OCI-M1 (cell line): ENCODE measurements around the gene MYO1E.

Experiments used
- DNase-seq: peaks from one replicate; lab custom pipeline; 2025; lab: John Stamatoyannopoulos, UW

Gene MYO1E

DNA sequence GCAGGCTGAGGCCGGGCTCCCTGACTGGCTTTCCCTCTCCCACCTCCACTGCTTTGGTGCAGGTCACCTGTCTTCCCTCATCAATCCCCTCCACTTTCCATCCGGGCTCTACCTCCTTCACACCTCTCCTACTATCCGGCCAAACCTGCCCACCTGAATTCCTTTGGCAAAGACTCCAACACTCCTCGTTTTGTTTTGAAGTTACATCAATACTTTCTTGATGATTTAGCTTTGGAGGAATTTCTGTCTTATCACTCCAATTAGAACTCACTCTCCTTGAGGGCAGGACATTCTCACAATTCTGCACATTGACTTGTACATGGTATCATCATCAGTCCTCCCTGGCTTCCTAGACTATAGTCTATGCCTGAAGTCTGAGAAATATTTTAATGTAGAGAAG, 145.7 kb downstream of the MYO1E start:
- no peak for DNase-seq

DNA sequence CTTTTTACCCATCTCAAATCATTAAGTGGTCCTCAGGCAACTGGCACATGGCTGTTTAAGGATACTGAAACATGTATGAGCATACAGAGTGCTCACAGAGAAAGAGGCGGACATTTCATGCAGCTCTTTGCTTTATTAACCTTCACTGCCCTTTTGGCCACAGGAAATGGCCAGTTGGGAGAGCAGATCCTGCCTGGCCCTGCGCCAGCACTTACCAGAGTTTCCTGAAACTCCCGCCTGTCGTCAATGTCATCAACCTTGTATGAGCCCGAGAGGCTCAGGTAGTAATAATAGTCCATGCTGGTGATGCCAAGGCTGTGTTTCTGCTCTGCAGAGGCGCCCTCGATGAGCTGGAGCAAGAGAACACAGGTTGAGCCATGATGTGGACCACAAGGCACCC, 148.2 kb downstream of the MYO1E start:
- no peak for DNase-seq

DNA sequence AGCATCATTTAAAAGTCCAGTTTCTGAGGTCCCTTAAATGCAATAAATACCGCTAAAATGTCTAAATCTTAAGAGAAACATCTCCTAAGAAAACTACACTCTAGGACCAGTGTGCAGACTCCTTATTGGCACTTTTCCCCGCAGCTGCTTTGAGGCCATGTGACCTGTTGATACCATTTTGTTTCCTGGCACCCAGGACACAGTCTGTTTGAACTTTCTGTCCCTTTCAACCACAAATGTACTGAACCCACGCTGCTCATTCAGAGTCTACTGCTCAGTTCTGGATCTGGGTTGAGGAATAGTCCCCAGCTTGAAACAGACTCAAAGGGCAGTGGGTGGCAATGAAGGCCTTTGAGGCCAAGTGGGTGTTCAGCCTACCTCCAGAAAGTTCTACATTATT, 148.9 kb downstream of the MYO1E start:
- no peak for DNase-seq

DNA sequence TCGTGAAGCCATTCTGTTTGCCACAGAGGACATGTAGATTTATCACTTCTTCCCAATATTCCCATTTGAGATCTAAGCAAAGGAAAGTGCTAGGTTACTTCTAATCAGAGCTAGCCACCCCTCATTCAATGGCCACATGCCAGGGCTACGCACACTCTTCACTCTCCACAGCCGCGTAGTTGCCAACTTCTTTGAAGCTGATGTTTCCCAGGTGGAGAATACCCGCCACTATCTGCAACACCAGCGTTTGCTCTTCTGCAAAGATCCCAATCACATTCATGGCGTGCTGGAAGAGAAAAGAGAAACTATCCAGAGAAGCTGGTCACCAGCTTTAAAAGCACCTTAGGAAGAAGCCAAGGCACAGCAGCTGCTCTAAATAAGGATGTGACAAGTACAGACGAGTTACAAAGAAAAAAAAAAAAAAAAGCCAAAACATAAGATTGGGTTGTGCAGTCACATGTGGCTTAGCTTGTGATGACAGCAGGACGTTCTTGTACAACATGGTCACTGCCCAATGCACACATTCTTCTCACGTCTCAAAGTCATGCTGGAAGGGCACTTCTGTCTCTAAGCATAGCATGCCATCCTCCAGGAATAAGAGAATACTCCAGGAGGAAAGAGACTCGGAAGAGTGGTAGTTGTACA, 149.6 kb downstream of the MYO1E start:
- DNase-seq: no peak

DNA sequence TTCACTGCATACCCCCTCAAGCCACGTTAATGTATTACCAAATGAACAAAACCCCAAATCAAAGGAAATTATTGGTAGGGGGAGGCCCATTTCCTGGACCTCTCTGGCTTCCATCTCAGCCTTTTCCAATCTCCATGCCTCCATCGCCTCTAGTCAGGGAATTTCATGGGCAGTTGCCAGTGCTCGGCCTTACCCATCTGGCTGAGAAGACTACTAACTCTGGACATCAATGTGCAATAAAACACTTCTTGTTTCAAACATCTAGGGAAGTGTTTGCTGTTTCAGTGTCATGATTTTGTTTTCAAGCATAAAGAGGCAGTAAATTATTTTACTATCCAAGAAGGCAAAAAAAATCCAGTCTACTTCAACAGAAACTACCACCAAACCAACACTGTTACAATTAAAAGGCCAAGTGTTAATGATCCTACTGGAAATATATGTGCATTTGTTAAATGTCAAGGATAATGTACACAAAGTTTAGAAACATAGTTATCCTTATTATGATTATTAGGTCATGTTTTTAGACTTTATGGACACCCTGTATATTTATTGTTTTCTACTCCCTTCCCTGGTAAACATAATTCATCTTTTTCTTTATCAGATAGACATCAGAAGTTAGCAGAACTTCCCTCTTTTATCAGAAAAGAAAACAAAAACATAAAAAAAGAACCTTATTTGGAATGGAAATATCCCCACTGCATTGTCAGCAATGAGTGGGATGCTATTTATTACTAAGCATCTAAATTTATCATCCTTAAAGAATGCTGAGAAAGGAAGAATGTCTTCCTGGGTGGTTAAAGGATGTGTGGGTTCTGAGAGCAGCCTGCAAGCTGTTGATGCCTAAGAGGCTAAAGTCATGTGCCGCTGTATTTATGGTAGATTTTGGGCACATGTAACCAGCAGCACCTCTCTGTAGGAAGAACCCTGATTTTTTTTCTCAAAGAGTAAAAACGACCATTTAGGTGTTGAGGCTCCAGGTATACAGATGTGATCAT, 150.9 kb downstream of the MYO1E start:
- no peak for DNase-seq

DNA sequence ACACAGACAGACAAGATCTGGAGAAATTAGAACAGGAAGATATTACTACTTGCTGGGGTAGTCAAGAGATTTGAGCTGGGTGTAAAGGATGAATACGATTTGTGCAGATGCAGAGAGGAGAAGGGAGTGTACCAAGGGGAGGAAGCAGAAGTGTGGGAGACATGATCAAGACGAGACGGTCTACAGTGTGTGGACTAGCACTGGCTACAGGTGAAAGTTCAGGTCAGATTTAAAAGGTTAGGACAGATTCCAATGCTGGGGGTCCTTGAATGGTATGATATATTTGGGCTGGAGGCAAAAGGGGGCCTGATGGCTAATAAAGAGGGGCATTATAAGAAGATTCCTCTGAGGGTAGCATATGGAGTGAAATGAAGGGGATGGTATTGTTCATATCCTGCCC, 154.0 kb downstream of the MYO1E start:
- no peak for DNase-seq

DNA sequence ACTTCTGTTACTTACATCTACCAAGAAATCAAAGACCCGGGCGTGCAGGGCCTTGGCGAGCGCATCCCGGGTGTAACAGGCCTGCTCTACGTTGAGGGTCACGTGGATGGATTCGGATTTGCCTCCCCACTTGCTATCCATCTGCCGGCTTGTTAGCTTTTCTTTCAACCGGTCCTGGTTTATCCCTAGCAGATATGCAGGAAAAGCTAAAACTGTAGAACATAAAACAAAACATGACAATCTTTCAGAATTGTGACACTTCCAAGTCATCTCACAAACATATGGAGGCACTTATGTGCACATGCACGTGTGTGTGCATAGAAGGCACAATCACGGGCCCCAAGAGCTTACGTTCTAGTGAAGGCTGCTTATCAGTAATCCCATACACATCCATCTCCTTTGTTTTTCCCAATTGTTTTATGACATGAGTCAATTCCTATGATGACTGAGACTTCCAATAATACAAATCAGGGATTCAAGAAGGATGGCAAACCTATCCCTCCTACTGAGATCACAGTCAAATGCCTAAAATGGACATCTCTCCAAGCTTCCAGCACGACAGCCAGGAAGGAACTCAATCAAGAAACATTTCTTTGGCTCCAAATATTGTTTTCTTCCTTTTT, 154.7 kb downstream of the MYO1E start:
- DNase-seq: no peak

DNA sequence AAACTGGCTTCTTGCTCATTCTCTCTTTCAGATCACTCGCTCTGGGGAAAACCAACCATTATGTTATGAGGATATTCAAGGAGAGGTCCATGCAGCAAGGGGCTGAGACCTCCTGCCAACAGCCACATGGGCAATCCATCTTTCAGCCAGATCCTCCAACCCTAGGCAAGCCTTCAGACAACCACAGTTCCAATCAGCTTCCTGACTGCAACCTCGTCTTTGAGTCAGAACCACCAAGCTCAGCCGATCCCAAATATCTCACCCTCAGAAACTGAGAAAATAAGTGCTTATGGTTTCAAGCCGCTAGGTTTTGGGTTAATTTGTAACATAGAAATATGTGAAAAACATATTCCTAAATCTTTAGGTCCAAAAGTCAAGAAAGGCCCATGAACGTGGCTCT, 155.8 kb downstream of the MYO1E start:
- no peak for DNase-seq

DNA sequence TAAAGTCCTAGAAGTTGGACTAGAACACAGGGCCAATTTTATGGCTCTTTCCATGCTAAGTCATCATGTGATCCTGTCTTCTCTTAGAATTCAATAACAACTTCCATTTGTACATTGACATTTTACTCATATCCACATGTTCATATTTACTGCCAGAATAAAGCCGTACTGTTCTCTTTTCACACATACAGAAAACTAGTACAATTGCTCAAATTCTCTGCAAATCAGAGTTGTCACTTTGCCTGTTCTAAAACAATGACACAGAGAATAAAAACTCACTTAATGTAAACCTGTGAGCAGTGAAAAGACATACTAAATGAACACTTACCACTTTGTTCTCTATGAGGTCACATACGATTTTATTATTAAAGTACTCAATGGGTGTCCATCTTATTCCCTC, 162.5 kb downstream of the MYO1E start:
- no peak for DNase-seq

DNA sequence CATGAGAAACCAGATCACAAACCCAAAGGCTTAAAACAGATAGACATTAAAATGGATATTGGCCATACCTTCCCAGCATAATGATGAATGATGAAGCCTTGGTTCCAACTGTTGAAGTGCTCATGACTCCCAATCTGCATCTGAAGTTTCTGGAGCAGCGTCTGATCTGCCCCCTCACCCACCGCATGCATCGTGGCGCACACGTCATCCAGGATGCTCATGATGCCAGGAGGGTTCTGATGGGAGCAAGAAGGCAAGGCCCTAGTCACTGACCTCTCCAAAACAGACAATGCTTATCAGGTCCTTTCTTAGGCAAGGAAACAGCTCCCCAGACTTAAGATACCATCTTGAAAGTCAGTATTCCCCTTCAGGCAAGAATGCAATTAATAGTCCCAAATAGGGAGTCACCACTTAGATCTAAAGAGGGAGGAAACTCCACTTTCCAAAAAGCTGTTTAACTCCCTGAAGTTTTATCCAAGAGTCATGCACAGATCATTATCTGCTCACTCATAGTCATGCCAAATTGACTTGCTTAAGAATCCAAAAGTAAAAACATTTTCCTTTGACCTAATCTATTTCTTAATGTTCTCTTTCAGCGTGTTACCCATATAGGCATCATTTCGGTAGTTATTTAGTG, 163.9 kb downstream of the MYO1E start:
- DNase-seq: no peak

DNA sequence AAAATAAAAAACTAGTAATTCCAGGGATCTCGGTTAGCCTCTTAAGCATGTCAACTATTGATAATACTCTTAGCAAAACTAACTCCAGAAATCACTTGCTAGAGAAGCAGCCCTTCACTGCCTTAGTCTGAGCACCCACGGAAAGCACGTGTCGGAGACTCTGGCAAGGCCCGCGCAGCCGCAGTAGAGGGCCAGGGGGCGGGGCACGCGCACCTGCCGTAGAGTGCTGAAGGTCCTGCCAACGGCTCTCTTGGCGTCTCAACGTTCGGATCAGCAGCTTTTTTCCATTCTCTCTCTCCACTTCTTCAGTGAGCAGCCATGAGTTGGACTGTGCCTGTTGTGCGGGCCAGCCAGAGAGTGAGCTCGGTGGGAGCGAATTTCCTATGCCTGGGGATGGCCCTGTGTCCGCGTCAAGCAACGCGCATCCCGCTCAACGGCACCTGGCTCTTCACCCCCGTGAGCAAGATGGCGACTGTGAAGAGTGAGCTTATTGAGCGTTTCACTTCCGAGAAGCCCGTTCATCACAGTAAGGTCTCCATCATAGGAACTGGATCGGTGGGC, 166.0 kb downstream of the MYO1E start, which contains the start of gene LDHAL6B:
LDHAL6B (plus strand) TSS at position 221 of the 561 bp plus-strand sequence; CDS start at position 319, 98 bp downstream.
- no peak for DNase-seq

DNA sequence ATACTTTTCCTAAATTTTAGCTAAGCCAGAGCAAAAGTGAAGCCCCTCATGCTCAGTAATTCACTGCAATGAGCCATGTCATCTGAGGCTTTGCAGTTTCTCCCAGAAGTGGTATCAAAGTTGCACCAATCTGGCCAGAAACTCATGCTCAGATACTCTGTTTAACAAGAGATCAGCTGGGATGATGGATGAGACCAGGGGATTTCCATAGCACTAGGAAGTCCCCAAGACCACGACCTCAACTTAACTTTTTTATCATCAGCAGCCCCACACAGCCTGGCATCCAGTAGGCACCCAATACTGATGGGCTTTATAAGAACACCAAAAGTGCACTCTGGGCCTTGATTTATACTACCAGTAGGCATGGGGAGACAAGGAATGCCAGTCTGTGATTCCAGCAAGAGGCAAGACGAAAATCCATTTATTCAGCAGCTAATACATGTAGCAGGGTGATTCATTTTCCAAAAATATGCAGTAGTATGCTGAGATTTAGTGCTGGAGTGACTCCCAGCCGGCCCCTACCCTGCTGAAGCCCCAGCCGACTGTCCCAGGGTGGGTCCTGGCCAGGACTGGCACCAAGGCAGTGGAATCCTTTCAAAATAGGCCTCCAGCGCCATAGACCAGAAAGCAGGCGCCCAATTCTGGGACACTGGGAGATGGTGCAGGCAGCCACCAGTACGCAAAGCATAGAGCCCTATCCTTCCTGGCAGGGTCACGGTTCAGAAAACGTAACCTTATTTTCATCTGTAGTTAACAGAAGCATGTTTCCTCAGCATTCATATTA, 166.6 kb downstream of the MYO1E start:
- DNase-seq: no peak

DNA sequence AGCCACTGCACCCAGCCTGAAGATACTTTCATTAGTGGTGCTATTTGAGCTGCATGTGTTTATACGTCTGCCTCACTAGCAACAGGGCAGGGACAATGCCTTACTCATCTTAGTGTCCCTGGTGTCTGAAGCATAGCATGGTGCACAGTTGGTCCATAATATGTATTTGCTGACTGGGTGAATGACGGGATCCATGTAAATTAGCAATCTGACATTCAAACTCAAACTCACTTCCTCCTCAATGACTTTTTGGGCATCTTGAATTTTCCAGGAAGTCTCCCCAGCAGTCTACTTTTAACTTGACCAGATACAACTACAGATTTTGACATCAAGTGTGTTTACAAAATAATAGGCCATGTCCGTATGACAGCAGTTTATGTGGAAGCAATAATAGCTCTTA, 169.0 kb downstream of the MYO1E start:
- DNase-seq: no peak

DNA sequence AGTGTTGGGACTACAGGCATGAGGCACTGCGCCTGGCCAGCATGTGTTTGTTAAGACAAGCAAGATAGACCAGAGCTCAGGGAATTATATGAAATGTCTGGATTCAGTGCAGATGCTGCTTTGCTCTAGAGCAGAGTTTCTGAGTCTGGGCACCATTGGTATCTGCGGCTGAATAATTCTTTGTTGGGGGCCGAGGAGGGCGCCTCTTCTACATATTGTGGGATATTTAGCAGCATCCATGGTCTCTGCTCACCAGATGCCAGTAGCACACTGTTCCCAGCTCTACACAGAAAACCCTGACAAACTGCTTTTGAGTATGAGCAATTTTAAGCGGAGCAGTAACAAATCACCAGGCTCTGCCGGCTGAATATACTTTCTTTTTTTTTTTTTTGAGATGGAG, 169.7 kb downstream of the MYO1E start:
- no peak for DNase-seq

DNA sequence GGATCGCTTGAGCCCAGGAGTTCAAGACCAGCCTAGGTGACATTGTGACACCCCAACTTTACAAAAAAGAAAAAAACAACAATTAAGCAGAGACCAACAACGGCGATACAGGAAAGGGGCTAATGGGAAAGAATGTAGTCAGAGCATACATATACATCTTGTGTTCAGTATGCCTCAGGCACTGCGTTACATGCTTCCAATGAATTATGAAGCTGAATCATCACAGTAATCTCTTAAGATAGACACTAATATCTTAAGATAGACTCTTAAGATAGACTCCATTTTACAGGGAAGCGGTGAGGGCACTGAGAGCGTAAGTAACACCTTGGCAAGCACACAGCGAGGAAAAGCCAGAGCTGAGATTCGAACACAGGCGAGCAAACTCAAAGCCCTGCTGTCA, 172.1 kb downstream of the MYO1E start:
- no peak for DNase-seq

DNA sequence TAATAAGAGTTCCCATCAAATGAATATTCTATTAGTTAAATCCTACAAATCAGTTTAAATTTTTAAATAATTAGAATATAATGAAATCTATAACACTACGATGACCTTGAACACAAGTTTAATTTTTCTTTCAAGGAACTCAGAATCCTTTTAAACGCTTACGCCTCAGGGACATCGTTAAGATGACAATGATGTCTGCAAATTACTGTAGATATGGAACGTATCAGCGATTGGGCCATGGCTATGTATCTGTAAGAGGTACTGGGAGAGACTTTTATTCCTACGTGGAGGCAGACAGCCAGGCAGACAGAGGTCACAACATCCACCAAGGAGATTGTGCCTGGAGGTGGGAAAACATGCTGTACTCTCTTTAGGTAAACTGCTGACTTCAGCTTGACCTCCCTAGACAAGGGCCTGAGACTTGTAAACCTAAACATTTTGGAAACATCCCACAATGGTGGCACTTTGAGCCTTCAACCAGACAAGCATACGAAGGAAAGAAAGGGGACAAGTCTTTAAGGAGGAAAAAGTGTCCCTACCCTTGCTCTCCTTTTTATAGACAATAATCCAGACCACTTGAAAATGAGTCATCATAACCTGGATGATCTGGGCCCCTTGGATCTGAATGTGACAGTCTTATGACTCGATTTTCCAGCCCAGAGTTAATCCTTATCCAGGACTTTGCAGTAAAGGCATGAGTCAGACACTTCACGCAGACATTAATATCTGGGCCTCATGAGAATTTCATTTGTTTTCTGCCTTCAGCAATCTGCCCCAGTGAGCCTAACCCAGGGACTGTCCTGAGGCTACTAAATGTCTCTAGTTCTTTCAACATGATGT, 172.8 kb downstream of the MYO1E start:
- DNase-seq: no peak

DNA sequence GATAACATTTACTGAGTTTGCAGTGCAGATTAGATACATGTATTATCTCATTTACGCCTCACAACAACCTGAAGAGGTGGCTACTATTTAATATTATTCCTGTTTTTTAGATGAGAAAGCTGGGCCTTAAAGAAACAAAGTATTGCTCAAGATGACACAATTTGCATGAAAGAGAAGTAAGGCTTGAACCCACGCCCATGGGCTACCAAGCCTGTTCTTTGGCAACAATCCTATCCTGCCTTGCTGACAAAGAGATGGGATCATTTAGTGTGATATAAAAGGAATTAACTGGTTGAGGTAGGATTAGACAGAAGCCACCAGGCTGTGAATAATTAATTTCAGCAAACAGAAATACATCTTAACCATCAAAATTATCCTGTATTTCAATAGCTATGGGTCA, 175.2 kb downstream of the MYO1E start:
- DNase-seq: no peak

DNA sequence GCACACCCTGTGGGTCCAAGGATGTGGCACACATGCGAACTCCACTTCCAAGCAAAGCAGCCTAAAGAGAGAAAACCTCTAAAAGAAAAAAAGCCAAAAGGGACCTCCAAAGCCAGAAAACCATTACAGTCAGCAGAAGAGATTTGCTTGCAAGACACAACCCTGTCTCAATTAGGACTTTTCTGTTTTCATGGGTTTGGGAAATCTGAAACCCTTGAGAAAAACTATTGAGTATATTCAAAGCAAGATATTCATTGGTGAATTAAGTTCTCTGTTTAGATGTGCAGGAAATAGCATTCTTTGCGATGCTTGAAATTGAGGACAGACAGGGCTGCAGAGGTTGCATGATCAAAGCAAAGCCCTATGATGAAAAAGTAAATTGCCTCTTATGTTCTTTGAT, 176.3 kb downstream of the MYO1E start:
- no peak for DNase-seq

DNA sequence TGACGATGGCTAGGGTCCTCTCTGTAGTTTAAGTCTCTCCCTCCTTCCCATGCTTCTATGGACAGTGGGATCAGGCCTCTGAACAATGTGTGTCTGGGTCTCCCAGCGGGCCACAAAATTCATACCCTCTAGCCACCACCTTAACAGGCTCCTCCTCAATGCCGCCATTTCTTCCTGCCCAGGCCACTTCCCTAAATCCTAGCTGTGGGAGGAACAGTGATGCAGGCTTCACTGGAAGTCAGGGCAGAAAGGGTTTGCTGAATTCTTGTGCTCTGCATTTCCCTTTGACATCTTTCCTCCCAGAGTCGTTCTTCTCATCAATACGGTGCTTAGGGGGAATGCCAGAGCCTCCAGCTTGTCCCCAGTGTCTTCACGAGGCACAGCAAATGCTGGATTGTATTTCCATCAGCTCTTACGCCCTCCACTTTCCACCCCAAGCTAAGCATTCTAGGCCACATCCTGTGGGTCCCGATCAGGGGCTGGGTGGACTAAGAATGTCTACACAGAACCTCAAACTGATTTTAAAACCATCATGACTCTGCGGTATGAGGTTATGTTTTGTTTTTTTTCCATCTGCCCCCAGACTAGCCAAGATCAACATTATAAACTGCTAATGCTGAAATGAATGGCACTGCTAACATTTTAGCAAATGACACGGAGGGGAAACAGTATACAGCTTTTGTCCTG, 177.9 kb downstream of the MYO1E start:
- DNase-seq: no peak

DNA sequence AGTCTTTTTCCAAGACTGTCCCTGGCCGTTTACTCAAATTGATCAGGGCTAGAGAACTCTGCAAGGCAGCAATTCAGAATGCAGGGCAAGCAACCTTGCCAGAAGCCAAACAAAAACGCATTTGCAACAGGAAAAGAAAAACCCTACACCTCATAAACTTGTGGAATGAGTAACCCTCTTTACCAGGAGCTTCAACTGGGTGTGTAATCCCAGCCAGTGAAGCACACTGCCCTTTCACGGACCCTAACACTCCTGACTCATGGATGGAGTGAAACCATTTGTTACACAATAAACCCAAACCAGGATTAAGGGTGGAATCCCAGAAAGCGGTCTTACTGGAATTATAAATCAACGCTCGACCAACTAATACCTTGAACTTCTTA, 180.8 kb downstream of the MYO1E start:
- no peak for DNase-seq
